Neuron (in vitro differentiated cells): Measurements from ENCODE around the gene SUPT7L.
"Not testable (repeated sequence)": the region's sequence is repeated elsewhere in the genome, so short reads cannot be mapped to it uniquely, and the experiment has no call there.

Source experiments
- H2AFZ ChIP-seq: one replicate; pipeline ENCODE4 v1.6.1; 2013; ENCODE audit warnings: low read depth, mild to moderate bottlenecking, inconsistent platforms, low read length, moderate library complexity
- H3K27me3 ChIP-seq: one replicate; pipeline ENCODE4 v1.6.1; 2013; ENCODE audit warnings: low read length; ENCODE audit not compliant: insufficient read depth
- H3K36me3 ChIP-seq: one replicate; pipeline ENCODE4 v1.6.1; 2013; ENCODE audit warnings: low read length; ENCODE audit not compliant: insufficient read depth
- H3K4me1 ChIP-seq: one replicate; pipeline ENCODE4 v1.6.1; 2013; ENCODE audit warnings: low read length; ENCODE audit not compliant: insufficient read depth
- H3K4me3 ChIP-seq: 2 replicates; pipeline ENCODE4 v1.5.1; 2013; ENCODE audit warnings: mild to moderate bottlenecking, low read length, moderate library complexity
- H3K9me3 ChIP-seq: one replicate; pipeline ENCODE4 v1.6.1; 2013; ENCODE audit warnings: low read length

The SUPT7L gene

DNA sequence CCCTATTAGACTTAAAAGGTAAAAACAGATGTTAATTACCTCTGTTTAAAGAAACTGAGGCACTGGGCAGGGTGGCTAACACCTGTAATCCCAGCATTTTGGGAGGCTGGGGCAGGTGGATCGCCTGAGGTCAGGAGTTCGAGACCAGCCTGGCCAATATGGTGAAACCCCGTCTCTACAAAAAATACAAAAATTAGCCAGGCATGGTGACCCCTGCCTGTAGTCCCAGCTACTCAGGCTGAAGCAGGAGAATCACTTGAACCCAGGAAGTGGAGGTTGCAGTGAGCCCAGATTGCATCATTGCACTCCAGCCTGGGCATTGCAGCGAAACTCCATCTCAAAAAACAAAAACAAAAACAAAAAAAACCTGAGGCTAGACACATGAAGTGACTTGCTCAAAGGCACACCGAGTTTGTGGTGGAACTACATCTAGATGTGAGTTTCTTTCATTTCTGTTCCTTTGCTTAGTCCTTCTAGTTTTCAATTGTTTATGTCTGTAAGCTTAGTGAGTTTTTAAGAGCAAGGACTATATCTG lies 41.0 kb upstream of the SUPT7L start:
- Histone ChIP-seq H3K9me3 (no peaks in the 10 kb centered on the region), H3K36me3 (no peaks in the 10 kb centered on the region), H3K4me3 (no peak overlapping the region), H3K27me3 (no peaks in the 10 kb centered on the region), H2AFZ (no peak overlapping the region), H3K4me1 (peaks cover 9% of the 10 kb centered on the region)

DNA sequence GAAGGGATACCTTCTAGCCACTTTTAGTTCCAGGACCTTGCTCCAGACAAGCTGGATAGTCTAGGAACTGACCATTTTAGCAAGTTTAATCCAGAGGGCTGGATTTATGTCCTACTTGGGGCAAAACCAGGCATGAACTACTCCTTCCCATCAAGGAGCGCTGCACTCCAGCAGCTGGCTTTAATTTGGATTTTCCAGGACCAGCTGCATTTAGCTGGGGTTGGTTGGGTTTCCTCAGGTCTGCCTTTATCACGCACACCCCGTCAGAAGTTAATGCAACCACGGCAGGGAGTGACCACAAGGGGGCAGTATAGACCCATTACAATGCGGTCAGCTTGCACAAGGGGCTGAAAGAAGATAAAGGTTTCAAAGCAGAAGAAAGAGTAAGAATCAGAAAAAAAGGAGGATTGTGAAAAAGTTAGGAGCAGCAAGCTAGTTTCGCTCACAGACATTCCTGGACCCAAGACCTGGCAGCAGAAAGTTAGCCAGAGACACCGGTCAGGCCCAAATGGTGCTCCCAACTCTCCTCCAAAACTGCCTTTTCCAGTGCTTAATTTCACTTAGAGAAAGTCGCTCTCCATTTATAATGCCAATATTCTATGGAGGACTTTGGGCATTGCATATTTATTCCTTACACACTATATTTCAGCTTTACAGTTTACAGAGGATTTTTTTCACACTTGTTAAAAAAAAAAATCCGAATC lies 40.4 kb upstream of the SUPT7L start:
- H3K4me3 ChIP-seq: no peak overlapping the region
- no peaks in the 10 kb centered on the region for H3K9me3 ChIP-seq
- H3K36me3 ChIP-seq: no peaks in the 10 kb centered on the region
- H2AFZ ChIP-seq: no peak overlapping the region
- peaks cover 9% of the 10 kb centered on the region for H3K4me1 ChIP-seq
- H3K27me3 ChIP-seq: no peaks in the 10 kb centered on the region

- Histone ChIP-seq H3K4me1 (peaks cover 9% of the 10 kb centered on the region), H3K36me3 (no peaks in the 10 kb centered on the region), H3K4me3 (no peak overlapping the region), H3K27me3 (no peaks in the 10 kb centered on the region), H3K9me3 (no peaks in the 10 kb centered on the region), H2AFZ (no peak overlapping the region)
Measured at GRCh38 chr2:27702302-27702701, 38.9 kb upstream of the SUPT7L start.

DNA sequence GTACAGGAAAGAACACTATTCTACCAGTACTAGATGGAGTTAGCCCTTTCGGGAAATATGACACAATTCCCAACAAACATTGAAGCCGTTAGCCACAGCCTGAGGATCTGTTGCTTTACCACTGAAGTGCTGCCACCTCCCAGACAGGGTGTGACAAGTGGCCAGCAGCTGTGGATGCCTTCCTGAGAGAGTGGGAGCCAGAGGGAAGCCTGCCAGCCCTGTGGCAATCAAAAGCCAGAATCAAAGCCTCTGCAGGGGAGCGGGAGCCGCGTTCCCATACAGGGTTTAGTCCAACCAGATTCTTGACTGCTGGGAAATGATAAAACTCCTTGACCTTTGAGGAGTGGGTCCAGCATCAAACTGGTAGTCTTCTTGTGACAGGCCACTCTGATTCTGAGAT lies 38.3 kb upstream of the SUPT7L start:
- Histone ChIP-seq H3K36me3 (peaks cover under 1% of the 10 kb centered on the region), H3K4me3 (no peak overlapping the region), H2AFZ (no peak overlapping the region), H3K9me3 (no peaks in the 10 kb centered on the region), H3K27me3 (no peaks in the 10 kb centered on the region), H3K4me1 (peaks cover 9% of the 10 kb centered on the region)

DNA sequence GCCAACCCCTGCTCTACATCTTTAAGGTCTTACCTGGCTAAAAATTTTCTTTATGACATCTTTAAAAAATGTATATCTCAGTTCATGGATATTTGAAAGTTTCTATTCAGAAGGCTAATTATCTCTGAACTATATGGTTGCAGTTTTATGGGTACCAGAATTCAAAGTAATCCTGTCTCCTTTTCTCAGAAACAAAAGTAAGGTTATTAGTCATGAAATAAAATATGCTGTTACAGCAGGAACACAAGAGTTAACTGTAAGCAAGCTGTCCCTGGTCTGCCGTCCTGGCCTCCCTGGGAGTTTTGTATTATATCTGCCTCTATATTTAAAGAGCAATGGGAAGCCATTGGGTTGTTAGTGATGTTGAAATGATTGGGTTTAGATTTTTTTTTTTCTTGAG lies 34.2 kb upstream of the SUPT7L start:
- Histone ChIP-seq H3K9me3 (no peaks in the 10 kb centered on the region), H3K36me3 (peaks cover 21% of the 10 kb centered on the region), H3K4me1 (peaks cover 7% of the 10 kb centered on the region), H3K27me3 (no peaks in the 10 kb centered on the region), H3K4me3 (no peak overlapping the region), H2AFZ (no peak overlapping the region)

DNA sequence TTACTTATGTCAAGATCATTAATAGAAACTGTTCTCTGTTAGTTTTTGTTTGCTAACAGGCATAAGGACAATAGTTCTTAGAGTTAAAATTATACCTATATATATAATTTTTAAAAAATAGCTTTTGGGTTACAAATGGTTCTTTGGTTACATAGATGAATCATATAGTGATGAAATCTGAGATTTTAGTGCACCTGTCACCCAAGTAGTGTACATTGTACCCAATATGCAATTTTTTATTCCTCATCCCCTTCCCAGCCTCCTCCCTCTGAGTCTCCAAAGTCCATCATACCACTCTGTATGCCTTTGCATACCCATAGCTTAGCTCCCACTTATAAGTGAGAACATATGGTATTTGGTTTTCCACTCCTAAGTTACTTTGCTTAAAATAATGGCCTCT lies 26.6 kb upstream of the SUPT7L start:
- Histone ChIP-seq H3K36me3 (peaks cover 43% of the 10 kb centered on the region), H2AFZ (no peak overlapping the region)

GRCh38 chr2:27689424-27689823 lies 26.0 kb upstream of the SUPT7L start:
- Histone ChIP-seq H3K9me3 (no peaks in the 10 kb centered on the region), H2AFZ (no peak overlapping the region), H3K27me3 (no peaks in the 10 kb centered on the region), H3K4me3 (no peak overlapping the region), H3K36me3 (peaks cover 48% of the 10 kb centered on the region), H3K4me1 (no peaks in the 10 kb centered on the region)

More for the DNA sequence above, 26.6 kb upstream of the SUPT7L start:
- Histone ChIP-seq H3K9me3 (no peaks in the 10 kb centered on the region), H3K27me3 (no peaks in the 10 kb centered on the region), H3K4me3 (no peak overlapping the region), H3K4me1 (no peaks in the 10 kb centered on the region)

DNA sequence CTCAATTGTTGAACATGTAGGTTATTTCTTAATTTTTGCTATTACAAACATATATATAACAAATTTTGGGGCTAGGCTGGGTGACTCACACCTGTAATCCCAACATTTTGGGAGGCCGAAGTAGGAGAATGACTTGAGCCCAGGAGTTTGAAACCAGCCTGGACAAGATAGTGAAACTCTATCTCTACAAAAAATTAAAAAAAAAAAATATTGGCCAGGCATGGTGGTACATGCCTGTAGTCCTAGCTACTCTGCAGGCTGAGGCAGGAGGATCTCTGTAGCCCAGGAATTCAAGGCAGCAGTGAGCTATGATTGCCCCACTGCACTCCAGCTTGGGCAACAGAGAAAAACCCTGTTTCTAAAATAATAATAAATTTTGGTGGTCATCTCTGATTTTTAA lies 23.8 kb upstream of the SUPT7L start:
- Histone ChIP-seq H3K4me1 (no peaks in the 10 kb centered on the region), H3K36me3 (peaks cover 46% of the 10 kb centered on the region), H3K4me3 (no peak overlapping the region), H3K27me3 (no peaks in the 10 kb centered on the region), H3K9me3 (no peaks in the 10 kb centered on the region), H2AFZ (no peak overlapping the region)

GRCh38 chr2:27685577-27685976 lies 22.2 kb upstream of the SUPT7L start:
- no peak overlapping the region for H2AFZ ChIP-seq

GRCh38 chr2:27685006-27685405 lies 21.6 kb upstream of the SUPT7L start:
- not testable (repeated sequence) for H3K9me3 ChIP-seq, H3K4me3 ChIP-seq, H2AFZ ChIP-seq, H3K4me1 ChIP-seq, H3K27me3 ChIP-seq
- H3K36me3 ChIP-seq: peaks cover 53% of the 10 kb centered on the region

More at GRCh38 chr2:27685577-27685976, 22.2 kb upstream of the SUPT7L start:
- H3K36me3 ChIP-seq: peaks cover 53% of the 10 kb centered on the region
- H3K4me3 ChIP-seq: no peak overlapping the region
- no peaks in the 10 kb centered on the region for H3K4me1 ChIP-seq
- H3K9me3 ChIP-seq: no peaks in the 10 kb centered on the region
- H3K27me3 ChIP-seq: no peaks in the 10 kb centered on the region

DNA sequence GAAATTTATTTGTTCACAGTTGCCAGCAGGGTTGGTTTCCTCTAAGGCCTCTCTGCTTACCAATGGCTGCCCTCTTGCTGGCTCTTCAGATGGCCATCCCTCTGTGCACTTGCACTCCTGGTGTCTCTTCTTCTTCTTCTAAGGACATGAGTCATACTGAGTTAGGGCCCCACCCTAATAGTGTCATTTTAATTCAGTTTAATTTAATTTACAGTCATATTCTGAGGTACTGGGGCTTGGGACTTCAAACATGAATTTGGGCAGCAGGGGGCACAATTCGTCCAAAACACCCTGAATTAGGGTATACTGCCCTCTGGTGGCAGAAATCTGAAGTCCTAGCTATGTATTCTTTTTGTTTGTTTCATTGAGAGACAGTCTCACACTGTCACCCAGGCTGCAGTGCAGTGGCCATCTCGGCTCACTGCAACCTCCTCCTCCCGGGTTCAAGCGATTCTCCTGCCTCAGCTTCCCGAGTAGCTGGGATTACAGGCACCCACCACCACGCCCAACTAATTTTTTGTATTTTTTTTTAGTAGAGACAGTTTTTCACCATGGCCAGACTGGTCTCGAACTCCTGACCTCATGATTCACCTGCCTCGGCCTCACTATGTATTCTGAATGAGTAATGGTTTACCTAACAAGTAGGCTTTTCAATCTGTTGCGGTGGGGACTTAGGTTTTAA lies 20.1 kb upstream of the SUPT7L start:
- Histone ChIP-seq H3K27me3 (no peaks in the 10 kb centered on the region), H3K4me3 (no peak overlapping the region), H2AFZ (no peak overlapping the region), H3K4me1 (no peaks in the 10 kb centered on the region), H3K9me3 (no peaks in the 10 kb centered on the region), H3K36me3 (peaks cover 47% of the 10 kb centered on the region)

DNA sequence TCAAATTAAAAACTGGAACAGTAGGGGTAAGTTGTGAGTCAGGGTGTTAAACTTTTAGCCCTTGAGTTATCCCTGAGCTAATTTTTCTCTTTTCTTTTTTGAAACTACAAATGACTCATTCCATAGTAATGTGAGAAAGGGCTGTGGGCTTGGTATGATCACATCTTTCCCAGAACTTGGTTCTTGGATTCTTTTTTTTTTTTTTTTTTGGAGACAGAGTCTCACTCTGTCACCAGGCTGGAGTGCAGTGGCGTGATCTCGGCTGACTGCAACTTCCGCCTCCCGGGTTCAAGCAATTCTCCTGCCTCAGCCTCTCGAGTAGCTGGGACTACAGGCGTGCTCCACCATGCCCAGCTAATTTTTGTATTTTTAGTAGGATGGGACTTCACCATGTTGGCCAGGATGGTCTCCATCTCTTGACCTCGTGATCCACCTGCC lies 18.9 kb upstream of the SUPT7L start:
- not testable (repeated sequence) for H2AFZ ChIP-seq, H3K4me3 ChIP-seq, H3K4me1 ChIP-seq, H3K27me3 ChIP-seq, H3K9me3 ChIP-seq
- peaks cover 51% of the 10 kb centered on the region for H3K36me3 ChIP-seq

DNA sequence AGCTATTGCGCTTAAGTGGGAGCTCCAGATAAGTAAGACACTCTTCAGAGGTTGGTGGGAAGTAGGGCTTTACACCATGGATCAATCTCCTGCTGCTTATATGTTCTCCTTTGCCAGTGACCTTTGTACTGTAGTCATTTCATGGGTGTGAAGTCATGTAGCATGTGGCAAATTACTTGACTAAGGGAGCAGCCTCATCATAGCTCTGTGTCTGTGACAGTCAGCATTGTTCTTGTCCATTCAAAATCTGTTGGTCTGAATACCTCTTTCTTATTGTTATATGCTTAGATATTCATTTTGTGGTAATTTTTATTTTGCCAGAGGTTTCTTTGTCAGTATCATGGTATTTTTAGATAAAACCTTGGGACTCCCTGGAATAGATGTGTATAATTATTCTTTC lies 18.4 kb upstream of the SUPT7L start:
- Histone ChIP-seq H3K27me3 (no peaks in the 10 kb centered on the region), H2AFZ (no peak overlapping the region), H3K9me3 (no peaks in the 10 kb centered on the region), H3K36me3 (peaks cover 52% of the 10 kb centered on the region), H3K4me1 (no peaks in the 10 kb centered on the region), H3K4me3 (no peak overlapping the region)
